Nephron (organoid): Measurements from ENCODE around the gene RAB3IL1.

Source experiments
- H3K27ac Mint-ChIP-seq, 3 experiments: 2 replicates each; pipeline ENCODE4 v1.8.0; 2020; ENCODE audit warnings: mixed read lengths in 3 of 3, mild to moderate bottlenecking in 2 of 3, moderate library complexity in 1 of 3
- H3K27me3 Mint-ChIP-seq: 2 replicates; pipeline ENCODE4 v1.8.0; 2021; ENCODE audit warnings: low read depth, mild to moderate bottlenecking, moderate library complexity, mixed read lengths
- H3K36me3 Mint-ChIP-seq: 2 replicates; pipeline ENCODE4 v1.8.0; 2020; ENCODE audit warnings: low read depth, mixed read lengths
- H3K4me1 Mint-ChIP-seq: 2 replicates; pipeline ENCODE4 v1.8.0; 2020; ENCODE audit warnings: mixed read lengths
- H3K4me3 Mint-ChIP-seq, 3 experiments: 2 replicates each; pipeline ENCODE4 v1.8.0; 2020; ENCODE audit warnings: mild to moderate bottlenecking in 3 of 3, mixed read lengths in 3 of 3, moderate library complexity in 2 of 3
- H3K9me3 Mint-ChIP-seq: 2 replicates; pipeline ENCODE4 v1.8.0; 2020; ENCODE audit warnings: mixed read lengths
- CTCF ChIP-seq, 3 experiments: fragments of 200-600 bp; sonication (generic); IDR thresholded peaks; one replicate each; pipeline ENCODE4 v1.5.0; 2021; ENCODE audit warnings: antibody characterized with exemption in 3 of 3; ENCODE audit not compliant: unreplicated experiment in 3 of 3

RAB3IL1 gene

DNA sequence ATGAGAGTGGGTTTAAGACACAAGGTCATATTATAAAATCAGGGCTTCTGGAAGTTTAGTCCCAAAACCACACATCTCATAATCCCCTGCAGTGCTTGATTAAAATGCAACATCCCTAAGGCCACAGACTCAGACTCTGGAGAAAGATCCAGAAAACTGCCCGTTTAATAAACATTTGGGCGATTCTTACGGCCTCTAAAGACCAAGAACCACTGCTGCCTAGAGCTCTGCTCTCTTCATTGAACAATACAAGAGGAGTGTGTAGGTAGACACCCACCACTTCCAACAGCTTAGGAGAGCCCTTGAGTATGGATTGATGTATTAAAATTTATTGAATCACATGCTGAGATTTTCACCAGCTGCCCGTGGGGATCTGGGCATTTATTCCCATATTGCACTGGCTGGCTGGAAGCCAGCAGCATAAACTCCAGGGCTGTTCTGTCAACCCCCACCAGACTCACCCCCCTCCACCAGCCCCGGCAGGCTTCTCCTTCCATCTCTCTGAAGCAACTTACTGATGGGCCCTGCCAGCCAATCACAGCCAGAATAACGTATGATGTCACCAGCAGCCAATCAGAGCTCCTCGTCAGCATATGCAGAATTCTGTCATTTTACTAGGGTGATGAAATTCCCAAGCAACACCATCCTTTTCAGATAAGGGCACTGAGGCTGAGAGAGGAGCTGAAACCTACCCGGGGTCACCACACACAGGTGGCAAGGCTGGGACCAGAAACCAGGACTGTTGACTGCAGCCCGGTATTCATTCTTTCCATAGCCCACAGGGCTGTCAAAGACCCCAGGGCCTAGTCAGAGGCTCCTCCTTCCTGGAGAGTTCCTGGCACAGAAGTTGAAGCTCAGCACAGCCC lies 32.0 kb upstream of the RAB3IL1 start:
- no peak for TF ChIP-seq CTCF (IDR thresholded peaks at IDR 0.05; ENCODE audit: unreplicated experiment in 3 of 3)
- Mint-ChIP-seq H3K9me3 (no peaks in the 10 kb centered on the region), H3K4me1 (peaks cover 23% of the 10 kb centered on the region), H3K4me3 (no peak overlapping the region), H3K27ac (peak overlapping the region; percentile 31 to 53 (median 40)), H3K27me3 (peaks cover 1% of the 10 kb centered on the region), H3K36me3 (no peaks in the 10 kb centered on the region)

GRCh38 chr11:61948505-61948904 lies 31.1 kb upstream of the RAB3IL1 start:
- no peaks in the 10 kb centered on the region for H3K9me3 Mint-ChIP-seq
- TF ChIP-seq CTCF (IDR thresholded peaks at IDR 0.05; ENCODE audit: unreplicated experiment in 3 of 3) = no peak
- H3K27me3 Mint-ChIP-seq = no peaks in the 10 kb centered on the region
- peaks cover 23% of the 10 kb centered on the region for H3K4me1 Mint-ChIP-seq
- peak overlapping the region in 1 of 3 experiments; percentile 53 for H3K27ac Mint-ChIP-seq
- H3K36me3 Mint-ChIP-seq = no peaks in the 10 kb centered on the region
- H3K4me3 Mint-ChIP-seq = no peak overlapping the region

- peak; percentile 91 to 96 (median 93) for TF ChIP-seq CTCF (IDR thresholded peaks at IDR 0.05; ENCODE audit: unreplicated experiment in 3 of 3)
- Mint-ChIP-seq H3K9me3 (no peaks in the 10 kb centered on the region), H3K36me3 (no peaks in the 10 kb centered on the region), H3K27ac (peak overlapping the region; percentile 53 to 83 (median 74)), H3K4me1 (peaks cover 23% of the 10 kb centered on the region), H3K4me3 (no peak overlapping the region), H3K27me3 (no peaks in the 10 kb centered on the region)
Observed at GRCh38 chr11:61947486-61948210, 30.3 kb upstream of the RAB3IL1 start.

GRCh38 chr11:61946894-61947293 lies 29.5 kb upstream of the RAB3IL1 start:
- TF ChIP-seq CTCF (IDR thresholded peaks at IDR 0.05; ENCODE audit: unreplicated experiment in 3 of 3) = no peak

DNA sequence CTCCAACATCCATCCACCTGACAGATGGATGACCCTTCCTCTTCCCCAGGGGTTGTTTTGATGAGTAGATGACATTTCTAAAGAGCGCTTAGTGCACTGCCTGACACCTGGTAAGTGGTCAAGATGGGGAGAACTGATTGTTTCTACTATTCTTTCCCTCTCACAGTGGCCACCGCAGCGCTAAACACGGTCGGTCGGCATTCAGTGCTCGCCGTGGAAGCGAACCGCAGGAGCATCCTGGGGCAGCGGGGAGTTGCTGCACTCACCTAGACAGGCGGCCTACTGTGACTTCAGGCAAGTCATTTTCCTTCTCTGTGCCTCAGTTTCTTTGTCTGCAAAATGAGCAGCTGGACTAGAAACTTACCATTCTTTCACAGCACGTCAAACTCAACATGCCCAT lies 27.8 kb upstream of the RAB3IL1 start:
- no peaks in the 10 kb centered on the region for H3K36me3 Mint-ChIP-seq
- H3K4me3 Mint-ChIP-seq = no peak overlapping the region
- peaks cover 3% of the 10 kb centered on the region for H3K9me3 Mint-ChIP-seq
- H3K27me3 Mint-ChIP-seq = no peaks in the 10 kb centered on the region
- peaks cover 23% of the 10 kb centered on the region for H3K4me1 Mint-ChIP-seq
- peak overlapping the region in 1 of 3 experiments; percentile 3 for H3K27ac Mint-ChIP-seq
- TF ChIP-seq CTCF (IDR thresholded peaks at IDR 0.05; ENCODE audit: unreplicated experiment in 3 of 3) = no peak

More at GRCh38 chr11:61946894-61947293, 29.5 kb upstream of the RAB3IL1 start:
- H3K27me3 Mint-ChIP-seq = no peaks in the 10 kb centered on the region
- H3K9me3 Mint-ChIP-seq = no peaks in the 10 kb centered on the region
- no peak overlapping the region for H3K4me3 Mint-ChIP-seq
- H3K4me1 Mint-ChIP-seq = peaks cover 23% of the 10 kb centered on the region
- no peaks in the 10 kb centered on the region for H3K36me3 Mint-ChIP-seq
- peak overlapping the region; percentile 10 to 83 (median 26) for H3K27ac Mint-ChIP-seq
